HG03457 (cell line): ENCODE measurements around the gene PTH1R.

Source experiments
- ATAC-seq: cut with Tn5 transposase; IDR thresholded peaks from one replicate; pipeline ENCODE4 v1.9.1; 2021; ENCODE audit warnings: moderate number of reproducible peaks; ENCODE audit not compliant: unreplicated experiment

Gene PTH1R

DNA sequence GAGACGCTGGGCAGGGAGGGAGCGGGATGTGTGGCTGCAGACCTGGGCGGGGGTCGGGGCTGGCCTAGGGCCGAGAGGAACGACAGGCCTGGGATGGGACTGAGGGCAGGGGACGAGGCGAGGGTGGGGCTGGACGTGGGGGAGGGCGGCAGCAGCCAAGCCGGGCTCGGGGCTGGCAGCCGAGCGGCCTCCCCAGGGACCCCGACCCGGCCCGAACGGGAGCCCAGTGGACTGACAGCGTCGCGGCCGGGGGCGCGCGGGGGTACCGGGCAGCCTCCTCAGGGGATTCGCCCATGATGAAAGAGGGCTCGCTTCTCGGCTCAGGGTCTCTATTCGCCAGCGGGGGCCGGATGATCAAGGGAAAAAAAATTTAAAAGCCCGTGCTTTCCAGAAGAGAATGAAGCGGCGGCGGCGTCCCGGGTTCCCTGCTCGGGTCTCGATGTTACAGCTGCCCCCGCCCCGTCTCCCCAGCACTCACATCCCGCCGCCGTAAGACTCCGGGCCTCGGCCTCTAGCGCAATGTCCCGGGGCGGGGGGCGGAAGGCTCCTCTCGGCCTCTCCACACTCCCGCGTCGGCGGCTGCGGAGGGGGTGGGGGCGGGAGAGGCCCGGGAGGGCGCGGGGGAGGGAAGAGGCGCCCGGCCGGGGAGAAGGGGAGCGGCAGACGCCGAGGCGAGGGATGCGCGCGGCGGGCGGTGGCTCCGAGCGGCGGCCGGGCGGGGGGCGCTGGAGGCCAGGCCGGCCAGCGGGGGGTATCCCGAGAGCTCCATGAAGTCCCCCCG lies 4.3 kb downstream of the PTH1R start:
- ATAC-seq = no peak

DNA sequence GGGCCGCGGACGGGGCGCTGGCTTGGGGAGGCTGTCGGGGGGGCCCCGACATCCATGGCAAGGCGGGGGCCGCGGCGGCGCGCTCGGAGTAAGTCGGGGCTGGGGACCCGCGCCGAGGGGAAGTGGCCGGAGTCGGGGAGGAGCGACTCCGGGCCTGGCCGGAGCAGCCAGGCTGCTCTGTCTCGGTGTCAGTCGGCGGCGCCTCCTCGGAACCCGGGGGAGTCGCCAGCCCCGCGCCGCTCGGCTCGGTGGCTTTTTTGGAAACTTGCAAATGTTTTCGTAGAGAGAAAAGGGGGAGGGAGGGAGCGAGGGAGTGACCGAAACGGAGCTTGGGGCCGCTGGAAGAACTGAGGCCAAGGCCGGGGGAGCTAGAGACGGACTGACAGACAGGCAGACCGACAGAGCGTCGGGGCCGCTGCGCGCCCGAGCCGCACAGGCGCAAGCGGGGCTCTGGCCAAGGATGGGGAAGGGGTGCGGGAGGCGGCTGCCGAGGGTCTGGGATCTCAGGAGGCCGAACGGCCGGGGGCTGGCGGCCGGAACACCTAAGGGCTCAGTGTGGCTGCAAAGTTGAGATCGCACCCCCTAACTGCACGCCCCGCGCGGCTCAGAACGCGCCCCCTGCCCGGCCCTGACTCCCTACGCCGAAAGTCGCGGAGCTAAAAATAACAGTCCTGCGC lies 5.0 kb downstream of the PTH1R start:
- ATAC-seq = no peak

DNA sequence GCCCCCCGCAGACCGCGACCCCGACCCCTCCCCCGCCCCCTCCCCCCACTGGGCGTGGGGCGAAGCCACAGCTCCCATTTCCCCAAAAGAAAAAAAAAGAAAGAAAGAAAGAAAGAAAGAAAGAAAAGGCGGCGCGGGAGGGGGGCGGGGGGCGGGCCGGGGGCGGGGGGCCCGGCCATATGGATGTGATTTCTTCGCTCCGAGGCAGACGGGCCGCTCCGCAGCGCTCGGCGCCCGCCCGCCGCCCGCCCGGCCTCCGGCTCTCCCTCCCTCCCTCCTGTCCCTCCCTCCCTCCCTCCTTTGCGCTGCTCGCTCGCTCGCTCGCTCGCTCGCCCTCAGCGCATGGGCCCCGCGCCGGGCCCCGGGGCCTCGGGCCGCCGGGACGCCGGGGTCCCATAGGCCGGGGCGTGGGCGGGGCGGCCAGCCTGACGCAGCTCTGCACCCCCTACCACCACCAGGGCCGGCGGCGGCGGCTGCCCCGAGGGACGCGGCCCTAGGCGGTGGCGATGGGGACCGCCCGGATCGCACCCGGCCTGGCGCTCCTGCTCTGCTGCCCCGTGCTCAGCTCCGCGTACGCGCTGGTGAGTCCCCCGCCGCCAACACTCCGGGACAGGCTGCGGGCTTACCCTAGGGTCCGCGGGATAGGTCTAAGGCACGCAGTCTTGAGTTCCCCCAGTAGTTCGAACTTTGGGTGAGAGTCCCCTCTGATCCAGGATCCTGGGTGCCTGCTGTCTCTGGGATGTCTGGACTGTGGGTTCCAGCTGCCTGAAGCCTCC lies 5.7 kb downstream of the PTH1R start:
- ATAC-seq = no peak

GRCh38 chr3:46883830-46884185 lies 6.3 kb downstream of the PTH1R start:
- no peak for ATAC-seq

- no peak for ATAC-seq
These were observed 6.9 kb downstream of the PTH1R start for GRCh38 chr3:46884427-46884826.

DNA sequence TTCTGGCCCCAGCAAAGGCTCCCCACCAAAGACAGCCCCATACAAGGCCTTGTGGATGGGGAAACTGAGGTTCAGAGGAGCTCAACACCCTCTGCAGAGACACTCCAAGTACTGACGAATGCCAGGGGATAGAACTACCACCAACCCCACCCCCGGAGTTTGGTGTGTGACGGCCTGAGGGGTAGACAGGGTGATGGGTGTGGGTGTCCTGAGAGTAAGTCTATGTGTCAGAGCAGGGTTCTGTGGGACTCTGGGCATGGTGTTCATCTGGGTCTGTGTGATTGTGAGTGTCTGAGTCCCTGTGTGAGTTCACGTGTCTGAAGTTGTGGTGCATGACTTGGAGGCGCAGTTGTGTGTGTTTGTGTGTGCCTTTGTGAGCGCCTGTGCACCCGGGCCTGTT lies 7.4 kb downstream of the PTH1R start:
- ATAC-seq = no peak

DNA sequence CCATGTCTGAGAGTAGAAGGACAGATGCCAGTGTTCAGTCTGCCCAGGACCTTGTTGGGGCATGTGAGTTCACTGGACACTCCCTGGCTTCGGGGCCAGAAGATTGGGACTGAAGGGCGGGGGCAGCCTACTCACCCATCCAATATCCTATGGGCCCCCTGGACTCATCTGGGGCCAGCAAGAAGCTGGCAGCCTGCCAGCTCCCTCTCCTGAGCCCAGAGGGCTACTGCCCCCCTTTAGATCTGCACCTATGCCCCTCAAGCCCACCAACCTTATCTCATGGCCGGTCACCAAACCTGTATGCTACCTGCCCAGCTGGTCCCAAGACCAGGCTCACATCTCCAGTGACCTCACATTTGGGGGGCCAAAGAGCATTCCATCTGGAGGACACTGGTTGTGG lies 8.1 kb downstream of the PTH1R start:
- ATAC-seq = no peak

DNA sequence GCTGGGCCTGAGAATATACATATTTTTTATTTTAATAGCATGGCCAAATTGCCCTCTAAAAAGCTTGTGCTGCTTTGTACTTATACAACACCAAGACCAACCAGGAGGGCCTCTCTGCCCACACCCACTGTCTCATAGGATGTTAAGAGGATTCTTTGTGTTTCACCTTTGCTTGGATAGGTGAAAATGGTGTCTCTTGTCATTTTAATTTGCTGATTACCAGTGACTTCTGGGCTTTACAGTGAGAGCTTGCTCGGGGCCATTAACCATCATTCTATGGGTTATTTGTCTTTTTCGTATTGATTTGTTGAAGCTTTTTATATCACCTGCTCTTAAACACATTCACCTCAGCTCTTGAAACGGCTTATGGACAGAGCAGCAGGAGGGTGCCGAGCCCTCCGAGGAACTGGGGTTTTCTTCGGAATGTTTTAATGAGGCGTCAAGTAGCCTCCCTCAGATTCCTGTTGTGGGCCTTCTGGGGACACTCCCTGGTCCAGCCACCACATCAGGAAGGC lies 10.5 kb downstream of the PTH1R start:
- ATAC-seq = no peak

GRCh38 chr3:46888705-46889104 lies 11.2 kb downstream of the PTH1R start:
- no peak for ATAC-seq

DNA sequence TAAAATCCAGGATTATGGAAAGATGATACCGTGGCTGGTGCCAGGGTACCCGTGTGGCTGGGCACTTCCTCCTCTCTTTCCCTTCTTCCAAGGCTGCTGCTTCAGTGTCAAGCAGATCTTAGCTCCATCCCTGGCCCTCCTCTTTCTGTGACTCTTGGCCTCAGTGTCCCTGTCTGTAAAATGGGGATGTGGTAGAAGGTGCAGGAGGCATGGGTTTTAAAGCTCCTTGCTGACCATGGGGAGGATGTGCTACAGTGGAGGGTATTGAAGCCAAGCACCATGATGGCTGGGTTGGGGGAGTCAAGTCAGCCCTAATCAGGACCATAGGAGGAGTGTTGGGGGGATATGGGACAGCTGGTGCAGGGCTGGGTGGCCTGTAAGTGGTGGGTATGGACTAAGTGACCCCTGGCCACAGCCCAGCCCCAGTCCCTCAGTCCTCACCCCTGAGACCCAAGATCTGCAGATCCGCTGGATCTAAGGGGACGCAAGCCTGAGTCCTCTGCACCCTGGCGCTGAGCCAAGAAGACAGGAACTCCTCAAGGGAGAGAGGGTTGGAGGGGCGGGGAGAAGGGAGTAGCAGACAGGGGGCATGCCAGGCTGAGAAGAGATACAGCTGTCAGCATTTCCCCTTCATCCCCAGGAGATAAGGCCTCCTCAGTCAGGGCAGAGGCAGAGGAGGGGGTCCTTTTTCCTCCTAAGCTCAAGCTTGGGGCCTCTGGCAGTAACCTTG lies 12.0 kb downstream of the PTH1R start:
- ATAC-seq = no peak

GRCh38 chr3:46890132-46890531 lies 12.6 kb downstream of the PTH1R start:
- no peak for ATAC-seq

DNA sequence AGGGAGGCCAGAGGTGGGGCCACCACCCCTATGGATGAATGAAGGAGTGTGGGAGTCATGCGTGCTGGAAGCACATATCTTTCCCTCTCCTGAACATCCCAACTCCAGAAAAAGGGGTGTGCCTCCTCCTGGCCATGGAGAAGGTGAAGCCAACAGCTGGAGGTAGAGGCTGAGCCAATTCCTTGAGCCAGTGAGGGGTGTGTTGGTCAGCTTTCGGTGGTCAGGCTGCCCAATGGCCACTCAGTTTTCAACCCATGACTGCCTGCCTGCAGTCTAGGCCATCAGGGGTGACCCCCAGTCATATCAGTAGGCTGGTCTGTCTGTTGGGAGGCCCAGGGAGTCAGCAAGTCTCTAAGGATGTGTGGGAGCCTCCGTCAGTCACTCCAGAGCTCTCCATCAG lies 13.6 kb downstream of the PTH1R start:
- no peak for ATAC-seq

DNA sequence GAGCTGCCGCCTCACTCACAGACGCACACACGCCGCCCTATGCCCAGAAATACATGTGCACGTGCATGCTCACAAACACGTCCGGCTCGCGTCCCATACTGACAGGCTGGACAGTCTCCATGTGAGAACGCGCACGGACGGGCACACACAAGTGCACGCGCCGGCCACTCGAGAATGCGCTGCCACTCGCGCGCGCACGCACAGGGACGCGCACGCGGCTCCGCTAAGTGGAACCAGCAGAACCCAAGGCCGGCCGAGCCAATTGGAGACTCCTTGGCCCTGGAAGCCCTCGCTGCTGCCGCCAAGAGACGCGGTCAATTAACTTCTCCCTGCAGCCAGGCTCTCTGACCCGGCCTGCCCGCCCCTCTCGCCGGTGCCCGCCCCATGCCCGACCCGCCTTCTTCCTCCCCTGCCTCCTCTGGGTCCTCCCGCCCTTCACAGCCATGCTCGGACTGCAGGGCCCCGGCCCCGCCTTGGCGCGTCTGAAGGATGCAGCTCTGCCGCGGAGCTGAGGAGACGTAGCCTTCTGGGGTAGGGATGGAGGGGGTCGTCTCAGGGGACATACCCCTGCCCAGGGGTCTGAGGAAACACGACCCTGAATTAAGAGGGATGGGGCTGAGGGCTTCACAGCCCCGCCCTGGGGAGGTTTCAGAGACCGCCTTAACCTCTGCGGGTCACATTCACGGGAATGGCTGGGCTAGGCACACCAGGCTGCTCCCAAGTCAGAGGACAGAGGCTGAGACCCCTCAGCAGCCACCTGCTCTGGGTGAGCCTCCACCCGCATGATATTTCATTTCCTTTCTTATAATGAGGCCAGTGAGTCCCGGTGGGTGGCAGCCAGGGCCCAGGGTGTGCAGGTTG lies 15.0 kb downstream of the PTH1R start:
- no peak for ATAC-seq

DNA sequence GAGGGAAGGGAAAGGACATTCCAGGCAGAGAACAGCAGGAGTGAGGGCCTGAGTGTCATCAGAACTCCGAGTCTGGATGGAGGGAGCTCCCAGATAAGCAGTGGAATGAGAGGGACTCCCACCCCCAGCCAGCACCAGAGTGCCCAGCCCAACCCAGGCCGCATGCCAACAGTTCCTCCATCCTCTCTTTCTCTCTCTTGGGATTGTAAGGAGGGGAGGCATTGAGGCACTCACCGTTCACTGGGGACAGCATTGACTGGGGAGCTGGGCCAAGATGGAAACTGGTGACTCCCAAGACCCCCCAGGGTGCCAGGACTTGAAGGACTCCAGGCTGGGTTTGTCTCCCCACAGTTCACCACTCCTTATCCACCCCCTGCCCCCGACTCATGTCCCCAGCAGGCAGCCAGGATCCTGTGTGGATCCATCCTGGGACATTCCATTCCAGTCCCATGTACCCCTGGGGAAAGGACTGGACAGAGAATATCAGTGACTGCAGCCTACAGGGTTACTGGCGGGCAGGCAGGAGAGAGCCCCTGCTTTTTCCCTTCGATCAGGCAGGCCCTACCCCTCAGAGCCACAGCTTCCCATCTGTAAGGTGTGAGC lies 15.7 kb downstream of the PTH1R start:
- ATAC-seq = no peak

DNA sequence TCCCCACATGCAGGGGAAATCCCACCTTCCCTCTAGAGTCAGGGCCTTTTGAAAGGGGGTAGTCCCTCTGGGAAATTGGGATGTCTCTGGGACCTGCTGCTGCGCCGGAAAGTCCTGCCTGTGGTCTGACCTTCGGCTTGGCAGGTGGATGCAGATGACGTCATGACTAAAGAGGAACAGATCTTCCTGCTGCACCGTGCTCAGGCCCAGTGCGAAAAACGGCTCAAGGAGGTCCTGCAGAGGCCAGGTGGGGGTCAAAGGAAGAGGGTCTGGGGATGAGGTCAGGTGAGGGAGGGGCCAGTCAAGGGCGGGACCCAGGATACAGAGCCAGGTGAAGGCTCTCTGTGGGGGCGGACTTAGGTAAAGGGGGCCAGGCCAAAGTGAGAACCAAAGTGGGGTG lies 16.2 kb downstream of the PTH1R start:
- ATAC-seq = no peak

GRCh38 chr3:46894256-46894655 lies 16.7 kb downstream of the PTH1R start:
- no peak for ATAC-seq

DNA sequence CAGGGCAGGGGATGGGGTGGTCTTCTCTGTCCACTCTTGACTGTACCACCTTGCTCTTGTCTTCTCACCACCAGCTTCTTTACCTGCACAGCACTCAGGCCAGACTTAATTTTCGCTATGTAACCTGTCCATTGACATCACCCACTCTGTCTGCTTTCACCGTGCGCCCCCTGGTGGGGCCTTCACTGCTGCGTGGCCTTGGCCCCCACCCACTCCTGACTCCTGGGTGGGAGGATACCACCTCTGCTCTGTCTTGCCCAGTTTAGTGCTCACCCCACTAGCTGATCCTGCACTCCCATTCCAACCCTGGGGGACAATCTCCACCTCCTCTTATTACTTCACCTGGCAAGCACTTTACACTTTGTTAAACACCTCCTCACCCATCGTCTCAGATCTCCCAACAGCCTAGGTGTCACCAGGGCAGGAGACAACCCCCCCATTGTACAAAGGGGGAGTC lies 17.7 kb downstream of the PTH1R start:
- ATAC-seq = no peak

GRCh38 chr3:46895761-46896160 lies 18.2 kb downstream of the PTH1R start:
- ATAC-seq = no peak

GRCh38 chr3:46896386-46896785 lies 18.9 kb downstream of the PTH1R start:
- ATAC-seq = no peak

DNA sequence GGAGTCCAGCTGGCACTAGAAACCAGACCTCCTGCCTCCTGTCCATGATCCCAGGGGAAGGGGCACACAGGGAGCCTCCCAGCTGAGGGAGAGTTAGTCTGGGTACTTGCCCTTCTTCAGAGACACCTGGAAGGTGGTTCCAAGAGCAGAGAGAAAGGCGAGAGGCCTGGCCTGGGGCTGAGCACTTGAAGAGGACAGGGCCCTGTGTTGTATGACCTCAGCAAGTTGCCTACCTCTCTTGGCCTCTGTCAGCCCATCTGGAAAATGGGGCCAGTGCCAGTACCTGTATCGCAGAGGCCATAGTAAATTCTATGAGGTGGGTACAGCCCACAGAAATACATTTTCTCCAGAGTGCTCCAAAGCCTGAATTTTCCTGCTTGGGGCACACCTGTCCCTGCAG lies 19.5 kb downstream of the PTH1R start:
- no peak for ATAC-seq
